GM12878 (cell line): ENCODE data around the gene NPBWR2. TPM values are rescaled to one million over a fixed set of nuclear protein-coding genes. Genes with fewer than 3 reads are reported as not detected.
"Not testable (repeated sequence)": the region's sequence is repeated elsewhere in the genome, so short reads cannot be mapped to it uniquely, and the experiment has no call there.

Source experiments
- ATAC-seq: fragments of 200-7000 bp; cut with Tn5 transposase; 3 replicates; pipeline ENCODE4 v1.9.1; 2020; ENCODE audit warnings: mild to moderate bottlenecking, moderate library complexity
- BruUV-seq: library from RNA; stranded (reverse); fragments of 400-500 nt; replicated peaks from 2 replicates; lab custom pipeline; 2021; lab: Mats Ljungman, UMichigan
- CTCF ChIA-PET: fragments of 300-600 bp; sonication (Branson Sonifier 250); formaldehyde crosslinking; extraction: SDS; loops from one replicate; lab custom pipeline; 2021; ENCODE audit warnings: inconsistent platforms; lab: Yijun Ruan, JAX
- POLR2A ChIA-PET: fragments of 350-600 bp; formaldehyde crosslinking; extraction: SDS; loops from one replicate; lab custom pipeline; 2021; ENCODE audit warnings: inconsistent platforms; lab: Charles Lee
- RAD21 ChIA-PET: fragments of 300-600 bp; sonication (Branson Sonifier 250); formaldehyde crosslinking; loops from one replicate; lab custom pipeline; 2023; ENCODE audit warnings: antibody characterized with exemption; ENCODE audit not compliant: unreplicated experiment; lab: Charles Lee
- SMC1A ChIA-PET: fragments of 300-600 bp; sonication (Branson Sonifier 250); formaldehyde crosslinking; loops from one replicate; lab custom pipeline; 2023; ENCODE audit not compliant: unreplicated experiment, uncharacterized antibody; lab: Charles Lee
- DNase-seq: peaks from one replicate; pipeline ENCODE4 v3.0.0-alpha.2; 2011; ENCODE audit warnings: low read depth, low spot score
- FAIRE-seq: peaks from 3 replicates; lab custom pipeline; 2011; peaks lifted over from hg19 to GRCh38; lab: Jason Lieb, UNC
- H2AFZ ChIP-seq: 2 replicates; pipeline ENCODE4 v1.6.0; 2011; ENCODE audit warnings: low read depth, low read length, control low read depth; ENCODE audit not compliant: control insufficient read depth
- H3K27ac ChIP-seq: 2 replicates; pipeline ENCODE4 v1.5.1; 2011; ENCODE audit warnings: control low read depth; ENCODE audit not compliant: control insufficient read depth, insufficient read depth
- H3K27me3 ChIP-seq, 2 experiments: replicated peaks in 1 of 2; 2 replicates each; pipeline versions ENCODE4 v1.6.0 to v1.6.1; 2011; ENCODE audit warnings: low read length in 1 of 2; ENCODE audit not compliant: control insufficient read depth in 2 of 2, insufficient read depth in 2 of 2
- H3K36me3 ChIP-seq, 2 experiments: 2 replicates each; pipeline ENCODE4 v1.5.1; 2011; ENCODE audit warnings: low read length in 1 of 2; ENCODE audit not compliant: control insufficient read depth in 2 of 2, insufficient read depth in 2 of 2
- H3K4me1 ChIP-seq: 2 replicates; pipeline ENCODE4 v1.6.1; 2011; ENCODE audit warnings: mild to moderate bottlenecking, low read length, moderate library complexity, mixed read lengths; ENCODE audit not compliant: control insufficient read depth, insufficient read depth
- H3K4me2 ChIP-seq: 2 replicates; pipeline ENCODE4 v1.6.0; 2011; ENCODE audit warnings: control low read depth; ENCODE audit not compliant: control insufficient read depth, insufficient read depth
- H3K4me3 ChIP-seq: fragments of 200-600 bp; sonication (generic); 2 replicates; pipeline ENCODE4 v1.5.1; 2016
- H3K79me2 ChIP-seq: 2 replicates; pipeline ENCODE4 v1.6.0; 2011; ENCODE audit warnings: low read length; ENCODE audit not compliant: control insufficient read depth, insufficient read depth
- H3K9ac ChIP-seq: 2 replicates; pipeline ENCODE4 v1.8.0; 2011; ENCODE audit warnings: low read length, control low read depth, mixed read lengths; ENCODE audit not compliant: control insufficient read depth, insufficient read depth
- H3K9me3 ChIP-seq: replicated peaks from 3 replicates; pipeline ENCODE4 v1.5.1; 2011; ENCODE audit warnings: mild to moderate bottlenecking, low read length; ENCODE audit not compliant: control insufficient read depth, insufficient read depth
- H4K20me1 ChIP-seq: 2 replicates; pipeline ENCODE4 v1.6.0; 2011; ENCODE audit not compliant: control insufficient read depth, insufficient read depth
- CREM ChIP-seq: IDR thresholded peaks from 2 replicates; pipeline ENCODE4 v1.6.1; 2014; ENCODE audit warnings: antibody characterized with exemption, low read depth
- EGR1 ChIP-seq, 2 experiments: IDR thresholded peaks; 1 replicate in 1 of 2; 2 replicates in 1 of 2; pipeline ENCODE4 v1.6.1; 2011 to 2012; ENCODE audit warnings: low read depth in 2 of 2, low read length in 2 of 2, borderline replicate concordance in 1 of 2, mild to moderate bottlenecking in 1 of 2, moderate library complexity in 1 of 2
- EP300 ChIP-seq, 2 experiments: fragments of 150-350 bp in 1 of 2; IDR thresholded peaks; 2 replicates each; pipeline ENCODE4 v1.6.1; 2011 to 2012; ENCODE audit warnings: low read depth in 2 of 2, low read length in 2 of 2, borderline replicate concordance in 1 of 2, improper control_type of control experiment in 1 of 2, inconsistent platforms in 1 of 2; ENCODE audit not compliant: control insufficient read depth in 1 of 2
- ETV6 ChIP-seq, 2 experiments: fragments of 450-650 bp in 1 of 2; IDR thresholded peaks in 1 of 2; conservative IDR thresholded peaks in 1 of 2; 2 replicates each; pipeline ENCODE4 v1.6.1; 2014; ENCODE audit warnings: antibody characterized with exemption in 1 of 2, borderline replicate concordance in 1 of 2, low read depth in 1 of 2, mild to moderate bottlenecking in 1 of 2, moderate library complexity in 1 of 2
- IKZF2 ChIP-seq, 2 experiments: fragments of 450-650 bp; IDR thresholded peaks; 2 replicates each; pipeline ENCODE4 v1.6.1; 2017; ENCODE audit warnings: mild to moderate bottlenecking in 2 of 2, moderate library complexity in 2 of 2
- IRF5 ChIP-seq: fragments of 450-650 bp; IDR thresholded peaks from 2 replicates; pipeline ENCODE4 v1.6.1; 2017; ENCODE audit warnings: borderline replicate concordance
- NR2C2 ChIP-seq: IDR thresholded peaks from 2 replicates; pipeline ENCODE4 v1.6.1; 2011; ENCODE audit warnings: borderline replicate concordance, low read depth; ENCODE audit not compliant: control insufficient read depth, insufficient read length
- PAX8 ChIP-seq: fragments of 450-650 bp; IDR thresholded peaks from 2 replicates; pipeline ENCODE4 v1.6.1; 2017; ENCODE audit warnings: mild to moderate bottlenecking, moderate library complexity
- SMARCA5 ChIP-seq: fragments of 450-650 bp; IDR thresholded peaks from 2 replicates; pipeline ENCODE4 v1.6.1; 2017; ENCODE audit warnings: mild to moderate bottlenecking
- USF2 ChIP-seq: IDR thresholded peaks from 2 replicates; pipeline ENCODE4 v1.6.1; 2011; ENCODE audit warnings: low read depth, low read length, improper control_type of control experiment, borderline replicate concordance
- WGBS: methylation state at CpG from one replicate; pipeline ENCODE4 v1.1.6; 2016; ENCODE audit warnings: low lambda C conversion rate; ENCODE audit not compliant: insufficient replicate concordance, insufficient coverage; ENCODE audit errors: missing lambda C conversion rate; 5-methylcytosine and 5-hydroxymethylcytosine counted together
- in situ Hi-C: fragments of 300-500 bp; cut with MboI; formaldehyde crosslinking; loops from 9 replicates; pipeline ENCODE4 v1.14.3; 2018; ENCODE audit warnings: mixed read lengths
- intact Hi-C: fragments of 100-400 bp; cut with micrococcal nuclease; formaldehyde crosslinking; loops from one replicate; pipeline ENCODE4 v1.14.2; 2022; ENCODE audit not compliant: unreplicated experiment
- polyA plus RNA-seq, 11 experiments: library from polyadenylated mRNA; depleted of rRNA in 4 of 11; unstranded in 6 of 11; stranded (reverse) in 5 of 11; fragments of >200 nt; fragmentation: Nextera tagmentation in 4 of 11; fragmentation: Illumina TruSeq in 1 of 11; extraction: Ambion mirVana in 4 of 11; extraction: Trizol in 1 of 11; gene quantifications; 1 replicate in 1 of 11; 2 replicates in 10 of 11; pipeline versions ENCODE4 v1.2.1 to v1.2.3, GENCODE V29; 2011 to 2016; ENCODE audit warnings: inconsistent platforms in 2 of 11, missing spikeins in 2 of 11, low read depth in 1 of 11
- total RNA-seq, 4 experiments: library from RNA; depleted of rRNA in 3 of 4; stranded (reverse); fragments of >200 nt in 3 of 4; fragmentation: Illumina TruSeq in 1 of 4; extraction: Trizol in 1 of 4; gene quantifications; 2 replicates each; pipeline versions ENCODE4 v1.2.1 to v1.2.3, GENCODE V29; 2013 to 2021
- TF ChIP-seq, protein P1 (sequence below): fragments of 450-650 bp; IDR thresholded peaks from 2 replicates; pipeline ENCODE4 v1.6.1; 2017; ENCODE audit warnings: mild to moderate bottlenecking, moderate library complexity

The NPBWR2 gene
- total and polyA plus RNA-seq, 10 of the 15 experiments (the other 5 are each of a cell fraction or from before 2014, with no cell fraction given) = not detected

DNA sequence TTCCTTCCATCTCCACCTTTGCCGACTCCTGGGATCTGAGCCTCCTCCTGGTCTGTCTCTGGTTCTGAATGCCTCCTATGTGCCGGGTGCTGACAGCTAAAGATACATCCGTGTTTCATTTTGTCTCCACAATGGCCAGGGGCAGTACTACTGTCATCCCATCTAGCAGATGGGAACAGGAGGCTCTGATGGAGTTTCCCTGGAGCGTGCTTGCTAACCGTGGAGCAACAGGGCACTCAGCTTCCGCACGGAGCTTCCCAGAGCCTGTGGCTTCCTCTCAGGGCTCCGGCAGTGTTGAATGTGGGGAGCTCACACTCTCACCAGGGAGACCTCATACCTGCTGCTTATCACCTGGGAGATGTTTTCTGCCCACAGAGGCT lies 11.9 kb upstream of the NPBWR2 start (continued):
- TF ChIP-seq IRF5 = no peak
- no peak for TF ChIP-seq CREM
- TF ChIP-seq PAX8 = no peak
- no peak for TF ChIP-seq NR2C2
- TF ChIP-seq, protein P1, sequence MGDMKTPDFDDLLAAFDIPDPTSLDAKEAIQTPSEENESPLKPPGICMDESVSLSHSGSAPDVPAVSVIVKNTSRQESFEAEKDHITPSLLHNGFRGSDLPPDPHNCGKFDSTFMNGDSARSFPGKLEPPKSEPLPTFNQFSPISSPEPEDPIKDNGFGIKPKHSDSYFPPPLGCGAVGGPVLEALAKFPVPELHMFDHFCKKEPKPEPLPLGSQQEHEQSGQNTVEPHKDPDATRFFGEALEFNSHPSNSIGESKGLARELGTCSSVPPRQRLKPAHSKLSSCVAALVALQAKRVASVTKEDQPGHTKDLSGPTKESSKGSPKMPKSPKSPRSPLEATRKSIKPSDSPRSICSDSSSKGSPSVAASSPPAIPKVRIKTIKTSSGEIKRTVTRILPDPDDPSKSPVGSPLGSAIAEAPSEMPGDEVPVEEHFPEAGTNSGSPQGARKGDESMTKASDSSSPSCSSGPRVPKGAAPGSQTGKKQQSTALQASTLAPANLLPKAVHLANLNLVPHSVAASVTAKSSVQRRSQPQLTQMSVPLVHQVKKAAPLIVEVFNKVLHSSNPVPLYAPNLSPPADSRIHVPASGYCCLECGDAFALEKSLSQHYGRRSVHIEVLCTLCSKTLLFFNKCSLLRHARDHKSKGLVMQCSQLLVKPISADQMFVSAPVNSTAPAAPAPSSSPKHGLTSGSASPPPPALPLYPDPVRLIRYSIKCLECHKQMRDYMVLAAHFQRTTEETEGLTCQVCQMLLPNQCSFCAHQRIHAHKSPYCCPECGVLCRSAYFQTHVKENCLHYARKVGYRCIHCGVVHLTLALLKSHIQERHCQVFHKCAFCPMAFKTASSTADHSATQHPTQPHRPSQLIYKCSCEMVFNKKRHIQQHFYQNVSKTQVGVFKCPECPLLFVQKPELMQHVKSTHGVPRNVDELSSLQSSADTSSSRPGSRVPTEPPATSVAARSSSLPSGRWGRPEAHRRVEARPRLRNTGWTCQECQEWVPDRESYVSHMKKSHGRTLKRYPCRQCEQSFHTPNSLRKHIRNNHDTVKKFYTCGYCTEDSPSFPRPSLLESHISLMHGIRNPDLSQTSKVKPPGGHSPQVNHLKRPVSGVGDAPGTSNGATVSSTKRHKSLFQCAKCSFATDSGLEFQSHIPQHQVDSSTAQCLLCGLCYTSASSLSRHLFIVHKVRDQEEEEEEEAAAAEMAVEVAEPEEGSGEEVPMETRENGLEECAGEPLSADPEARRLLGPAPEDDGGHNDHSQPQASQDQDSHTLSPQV = no peak
- no peak for TF ChIP-seq IKZF2 (IDR thresholded peaks at IDR 0.05)
- no peak for TF ChIP-seq ETV6 (conservative IDR thresholded peaks at IDR 0.05 in 1 of 2, IDR thresholded peaks at IDR 0.05 in 1 of 2; ENCODE audit: borderline replicate concordance in 1 of 2, low read depth in 1 of 2)
- TF ChIP-seq USF2 = no peak
- no peak for TF ChIP-seq SMARCA5
- TF ChIP-seq EP300 (IDR thresholded peaks at IDR 0.05; ENCODE audit: borderline replicate concordance in 1 of 2, control insufficient read depth in 1 of 2, low read depth in 2 of 2, low read length in 2 of 2) = no peak
- no peak for TF ChIP-seq EGR1 (IDR thresholded peaks at IDR 0.05; ENCODE audit: borderline replicate concordance in 1 of 2, low read depth in 2 of 2, low read length in 2 of 2)
- TF ChIP-seq, all 136 proteins: peak for 0

- H3K27ac ChIP-seq, intact Hi-C loops, H4K20me1 ChIP-seq, POLR2A ChIA-PET, H3K9me3 ChIP-seq, FAIRE-seq, H3K4me3 ChIP-seq, DNase-seq, RAD21 ChIA-PET, in situ Hi-C loops, ATAC-seq, H3K4me2 ChIP-seq, H2AFZ ChIP-seq, SMC1A ChIA-PET, H3K9ac ChIP-seq, H3K36me3 ChIP-seq, H3K79me2 ChIP-seq, H3K4me1 ChIP-seq, BruUV-seq, H3K27me3 ChIP-seq: not testable (repeated sequence)
- 89% methylated on average over 1 of the region's 6 CpGs for WGBS
- CTCF ChIA-PET = interaction anchor here (1.5 to 1.7 kb wide), 2 partner anchors 17 to 34 kb away, joined by 4 to 7 read pairs; no protein-coding TSS in a partner anchor
Measured at GRCh38 chr20:64117432-64117777, 10.0 kb upstream of the NPBWR2 start.
